ENCODE data around the gene GIMD1. TPM values are rescaled to one million over a fixed set of nuclear protein-coding genes. Genes with fewer than 3 reads are reported as not detected.
"Not testable (repeated sequence)": the region's sequence is repeated elsewhere in the genome, so short reads cannot be mapped to it uniquely, and the experiment has no call there.

Gene GIMD1
- total RNA-seq = not detected
- not detected for polyA plus RNA-seq

GRCh38 chr4:106368678-106369077, at the start of gene GIMD1:
GIMD1 (minus strand) TSS chr4:106368778; CDS start chr4:106367435, 1,343 bp downstream.
- H3K36me3 ChIP-seq = no peaks in the 10 kb centered on the region
- peaks cover 0 to 17% (median 15%) of the 10 kb centered on the region in 4 donors for H3K4me1 ChIP-seq
- WGBS, 2 donors = 56 to 83% methylated on average over 5 of the region's 5 CpGs
- intact Hi-C loops (cut with DNase I) = loop anchor here (2.0 to 10.0 kb wide), 3 partner anchors 440 to 1146 kb away; partner anchors contain the start of gene DKK2
- no peaks in the 10 kb centered on the region for H3K9me3 ChIP-seq
- TF ChIP-seq POLR2A (IDR thresholded peaks at IDR 0.05) (no peak), EP300 (IDR thresholded peaks at IDR 0.05) (no peak), POLR2AphosphoS5 (IDR thresholded peaks at IDR 0.05) (no peak), CTCF (IDR thresholded peaks at IDR 0.05) (no peak)
- no peaks in the 10 kb centered on the region for H3K27me3 ChIP-seq
- no peak within 1 kb of the TSS for H3K4me3 ChIP-seq
- no peak within 1 kb of the TSS for H3K27ac ChIP-seq
- DNase-seq = no peak

GRCh38 chr4:106414366-106414765, 45.8 kb upstream of the GIMD1 start:
- DNase-seq = no peak
- no peak overlapping the region for H3K27ac ChIP-seq
- no peaks in the 10 kb centered on the region for H3K9me3 ChIP-seq
- H3K36me3 ChIP-seq = no peaks in the 10 kb centered on the region
- intact Hi-C loops (cut with DNase I) = no loop called here
- H3K4me1 ChIP-seq = no peaks in the 10 kb centered on the region
- TF ChIP-seq POLR2A (IDR thresholded peaks at IDR 0.05) (no peak), POLR2AphosphoS5 (IDR thresholded peaks at IDR 0.05) (no peak), CTCF (IDR thresholded peaks at IDR 0.05) (no peak), EP300 (IDR thresholded peaks at IDR 0.05) (no peak)
- H3K4me3 ChIP-seq = no peak overlapping the region
- H3K27me3 ChIP-seq = no peaks in the 10 kb centered on the region

GRCh38 chr4:106409901-106410889, 41.6 kb upstream of the GIMD1 start:
- H3K4me1 ChIP-seq = no peaks in the 10 kb centered on the region
- no peaks in the 10 kb centered on the region for H3K9me3 ChIP-seq
- WGBS, 2 donors = 80 to 86% methylated on average over 15 of the region's 15 CpGs
- H3K4me3 ChIP-seq = no peak overlapping the region
- H3K27me3 ChIP-seq = no peaks in the 10 kb centered on the region
- DNase-seq = no peak
- H3K36me3 ChIP-seq = no peaks in the 10 kb centered on the region
- no peak overlapping the region for H3K27ac ChIP-seq
- TF ChIP-seq EP300 (IDR thresholded peaks at IDR 0.05) (no peak), POLR2AphosphoS5 (IDR thresholded peaks at IDR 0.05) (no peak), CTCF (IDR thresholded peaks at IDR 0.05) (no peak), POLR2A (IDR thresholded peaks at IDR 0.05) (no peak)
- intact Hi-C loops (cut with DNase I) = no loop called here

- DNase-seq; H3K4me3 ChIP-seq; H3K4me1 ChIP-seq; intact Hi-C loops (cut with DNase I); H3K36me3 ChIP-seq; H3K27ac ChIP-seq; H3K9me3 ChIP-seq; H3K27me3 ChIP-seq: not testable (repeated sequence)
- 43 to 74% methylated on average over 3 of the region's 3 CpGs for WGBS, 2 donors
These were observed 39.4 kb upstream of the GIMD1 start for GRCh38 chr4:106408004-106408403.

GRCh38 chr4:106401157-106401556, 32.6 kb upstream of the GIMD1 start:
- no peak for DNase-seq
- intact Hi-C loops (cut with DNase I) = no loop called here
- H3K27me3 ChIP-seq = no peaks in the 10 kb centered on the region
- no peak overlapping the region for H3K27ac ChIP-seq
- TF ChIP-seq POLR2AphosphoS5 (IDR thresholded peaks at IDR 0.05) (no peak), POLR2A (IDR thresholded peaks at IDR 0.05) (no peak), EP300 (IDR thresholded peaks at IDR 0.05) (no peak), CTCF (IDR thresholded peaks at IDR 0.05) (no peak)
- WGBS, 2 donors = 89 to 90% methylated on average over 3 of the region's 3 CpGs
- no peaks in the 10 kb centered on the region for H3K36me3 ChIP-seq
- no peaks in the 10 kb centered on the region for H3K4me1 ChIP-seq
- H3K4me3 ChIP-seq = no peak overlapping the region
- peaks cover 0 to 11% (median 2%) of the 10 kb centered on the region in 4 donors for H3K9me3 ChIP-seq

GRCh38 chr4:106398898-106399297, 30.3 kb upstream of the GIMD1 start:
- H3K4me3 ChIP-seq; DNase-seq; intact Hi-C loops (cut with DNase I); H3K27ac ChIP-seq; H3K27me3 ChIP-seq; H3K4me1 ChIP-seq; H3K36me3 ChIP-seq: not testable (repeated sequence)
- WGBS, 2 donors = 51 to 60% methylated on average over 2 of the region's 4 CpGs
- peaks cover 0 to 18% (median 5%) of the 10 kb centered on the region in 4 donors for H3K9me3 ChIP-seq
